ENCODE data around the gene INSC. TPM values are rescaled to one million over a fixed set of nuclear protein-coding genes. Genes with fewer than 3 reads are reported as not detected.

INSC gene
- total and polyA plus RNA-seq, 9 of the 15 experiments (the other 6 are each of a cell fraction or from before 2014, with no cell fraction given) = not detected

DNA sequence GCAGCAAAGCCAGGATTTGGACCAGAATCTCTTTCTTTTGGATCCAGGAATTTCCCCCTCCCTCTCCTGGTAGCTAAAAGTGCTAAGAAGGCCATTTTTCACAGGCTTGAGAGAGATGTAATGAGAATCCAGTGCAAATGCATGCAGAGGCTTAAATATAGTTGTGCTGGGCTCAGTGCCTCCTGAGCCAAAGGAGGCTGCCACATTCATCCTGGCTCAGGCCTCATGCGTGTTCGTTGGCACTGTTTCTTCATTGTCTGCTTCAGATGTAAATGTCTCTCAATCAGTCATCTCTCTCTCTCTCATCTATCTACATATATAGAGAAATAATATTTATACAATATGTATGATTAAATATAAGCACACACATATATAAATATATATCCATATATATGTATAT is 83.6 kb downstream of the INSC start:
- Histone ChIP-seq H2AFZ (ENCODE audit: low read depth, low read length) (no peak overlapping the region), H3K4me1 (replicated peaks in 1 of 2; ENCODE audit: control insufficient read depth in 2 of 2, insufficient read depth in 2 of 2, low read length in 2 of 2) (no peaks in the 10 kb centered on the region), H3K9ac (ENCODE audit: insufficient read depth in 1 of 2, low read depth in 2 of 2, low read length in 2 of 2) (no peak overlapping the region), H4K20me1 (replicated peaks; ENCODE audit: control insufficient read depth, insufficient read depth, low read length) (no peaks in the 10 kb centered on the region), H3K9me3 (replicated peaks; ENCODE audit: control insufficient read depth, insufficient read depth, low read depth, low read length) (no peaks in the 10 kb centered on the region), H3K27ac (ENCODE audit: extremely low read depth, low read depth, low read length) (no peak overlapping the region), H3K9me1 (ENCODE audit: control insufficient read depth, insufficient read depth, low read length) (no peaks in the 10 kb centered on the region), H3K27me3 (ENCODE audit: control insufficient read depth in 2 of 2, insufficient read depth in 2 of 2, low read length in 2 of 2) (peaks cover 0 to 9% of the 10 kb centered on the region in 2 experiments; a peak in 2 of 5 replicates), H3K36me3 (ENCODE audit: control insufficient read depth, insufficient read depth, low read length) (no peaks in the 10 kb centered on the region), H3K4me2 (ENCODE audit: insufficient read depth, low read length) (no peak overlapping the region), H3K4me3 (no peak overlapping the region), H3K79me2 (ENCODE audit: control insufficient read depth, insufficient read depth, low read length) (no peaks in the 10 kb centered on the region)
- POLR2A ChIA-PET = no interaction called here
- ATAC-seq = no peak
- in situ Hi-C loops (cut with MboI) = no loop called here
- no peak for FAIRE-seq
- intact Hi-C loops (cut with micrococcal nuclease) = no loop called here
- CTCF ChIA-PET (ENCODE audit: low intra/inter-chr PET ratio) = no interaction called here
- no peak for DNase-seq (ENCODE audit: extremely low read depth in 1 of 4, low spot score in 3 of 4)
- WGBS (ENCODE audit: insufficient coverage, low coverage, missing lambda C conversion rate) = 0% methylated on average over 2 of the region's 2 CpGs
- no peak for TF ChIP-seq HDGF (IDR thresholded peaks at IDR 0.05)
- TF ChIP-seq HNRNPL (IDR thresholded peaks at IDR 0.05; ENCODE audit: low read depth, low read length) = no peak
- no peak for TF ChIP-seq ILF3 (IDR thresholded peaks at IDR 0.05; ENCODE audit: borderline replicate concordance)
- TF ChIP-seq ZBTB1 (CRISPR knock-in tag; IDR thresholded peaks at IDR 0.05; ENCODE audit: borderline replicate concordance, low read depth) = no peak
- no peak for TF ChIP-seq ETV5 (CRISPR knock-in tag; IDR thresholded peaks at IDR 0.05; ENCODE audit: low read depth)
- TF ChIP-seq HNRNPK (IDR thresholded peaks at IDR 0.05; ENCODE audit: low read depth, low read length, poor library complexity, severe bottlenecking) = no peak
- TF ChIP-seq PCBP1 (IDR thresholded peaks at IDR 0.05; ENCODE audit: low read depth, low read length, poor library complexity, severe bottlenecking) = no peak
- no peak for TF ChIP-seq SMARCB1 (IDR thresholded peaks at IDR 0.05; ENCODE audit: insufficient read length, low read depth)
- TF ChIP-seq KAT7 (CRISPR knock-in tag; IDR thresholded peaks at IDR 0.05; ENCODE audit: borderline replicate concordance) = no peak
- TF ChIP-seq MCM5 (IDR thresholded peaks at IDR 0.05; ENCODE audit: low read depth) = no peak
- no peak for TF ChIP-seq TRIM24 (IDR thresholded peaks at IDR 0.05)
- TF ChIP-seq SNIP1 (IDR thresholded peaks at IDR 0.05; ENCODE audit: low read depth) = no peak
- TF ChIP-seq, protein P1, sequence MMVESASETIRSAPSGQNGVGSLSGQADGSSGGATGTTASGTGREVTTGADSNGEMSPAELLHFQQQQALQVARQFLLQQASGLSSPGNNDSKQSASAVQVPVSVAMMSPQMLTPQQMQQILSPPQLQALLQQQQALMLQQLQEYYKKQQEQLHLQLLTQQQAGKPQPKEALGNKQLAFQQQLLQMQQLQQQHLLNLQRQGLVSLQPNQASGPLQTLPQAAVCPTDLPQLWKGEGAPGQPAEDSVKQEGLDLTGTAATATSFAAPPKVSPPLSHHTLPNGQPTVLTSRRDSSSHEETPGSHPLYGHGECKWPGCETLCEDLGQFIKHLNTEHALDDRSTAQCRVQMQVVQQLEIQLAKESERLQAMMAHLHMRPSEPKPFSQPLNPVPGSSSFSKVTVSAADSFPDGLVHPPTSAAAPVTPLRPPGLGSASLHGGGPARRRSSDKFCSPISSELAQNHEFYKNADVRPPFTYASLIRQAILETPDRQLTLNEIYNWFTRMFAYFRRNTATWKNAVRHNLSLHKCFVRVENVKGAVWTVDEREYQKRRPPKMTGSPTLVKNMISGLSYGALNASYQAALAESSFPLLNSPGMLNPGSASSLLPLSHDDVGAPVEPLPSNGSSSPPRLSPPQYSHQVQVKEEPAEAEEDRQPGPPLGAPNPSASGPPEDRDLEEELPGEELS (CRISPR knock-in tag; IDR thresholded peaks at IDR 0.05; ENCODE audit: borderline replicate concordance) = no peak
- no TSS peak for BruUV-seq (replicated peaks)
